Iris pigment epithelial cell (primary cell): ENCODE measurements around the gene LRIT2.
A peak's percentile ranks its signal among the peaks of the same experiment; 100 is the strongest.

Experiments
- DNase-seq: peaks from one replicate; pipeline ENCODE4 v3.0.0-alpha.2; 2011; ENCODE audit warnings: low read depth

Gene LRIT2, protein sequence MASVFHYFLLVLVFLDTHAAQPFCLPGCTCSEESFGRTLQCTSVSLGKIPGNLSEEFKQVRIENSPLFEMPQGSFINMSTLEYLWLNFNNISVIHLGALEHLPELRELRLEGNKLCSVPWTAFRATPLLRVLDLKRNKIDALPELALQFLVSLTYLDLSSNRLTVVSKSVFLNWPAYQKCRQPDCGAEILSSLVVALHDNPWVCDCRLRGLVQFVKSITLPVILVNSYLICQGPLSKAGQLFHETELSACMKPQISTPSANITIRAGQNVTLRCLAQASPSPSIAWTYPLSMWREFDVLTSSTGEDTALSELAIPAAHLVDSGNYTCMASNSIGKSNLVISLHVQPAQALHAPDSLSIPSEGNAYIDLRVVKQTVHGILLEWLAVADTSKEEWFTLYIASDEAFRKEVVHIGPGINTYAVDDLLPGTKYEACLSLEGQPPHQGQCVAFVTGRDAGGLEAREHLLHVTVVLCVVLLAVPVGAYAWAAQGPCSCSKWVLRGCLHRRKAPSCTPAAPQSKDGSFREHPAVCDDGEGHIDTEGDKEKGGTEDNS

GRCh38 chr10:84225427-84226173 lies at the start of gene LRIT2:
LRIT2 (minus strand) TSS chr10:84225544; CDS start chr10:84225520, 24 bp downstream.
- DNase-seq, result no peak

GRCh38 chr10:84270708-84271107 lies 45.4 kb upstream of the LRIT2 start:
- no peak for DNase-seq

- peak; percentile 78 for DNase-seq
Observed at GRCh38 chr10:84269773-84270172, 44.4 kb upstream of the LRIT2 start.

DNA sequence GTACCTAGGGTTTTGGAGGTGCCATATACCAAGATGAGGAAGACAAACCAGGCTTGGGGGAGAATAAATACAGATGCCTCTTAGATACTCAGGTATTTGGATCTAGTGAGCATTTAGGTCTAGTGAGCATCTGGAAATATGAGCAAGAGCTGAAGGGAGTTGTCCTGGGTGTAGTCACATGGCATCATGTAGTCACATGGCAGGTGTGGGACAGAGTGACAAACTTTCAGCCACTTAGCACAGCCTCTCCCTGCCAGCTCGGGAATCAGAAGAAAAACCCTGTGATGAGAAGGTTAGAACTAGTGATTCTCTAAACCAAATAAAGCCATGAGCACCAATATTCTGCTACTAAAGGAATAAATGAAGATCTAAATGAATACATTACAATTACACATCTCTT lies 43.8 kb upstream of the LRIT2 start:
- no peak for DNase-seq

DNA sequence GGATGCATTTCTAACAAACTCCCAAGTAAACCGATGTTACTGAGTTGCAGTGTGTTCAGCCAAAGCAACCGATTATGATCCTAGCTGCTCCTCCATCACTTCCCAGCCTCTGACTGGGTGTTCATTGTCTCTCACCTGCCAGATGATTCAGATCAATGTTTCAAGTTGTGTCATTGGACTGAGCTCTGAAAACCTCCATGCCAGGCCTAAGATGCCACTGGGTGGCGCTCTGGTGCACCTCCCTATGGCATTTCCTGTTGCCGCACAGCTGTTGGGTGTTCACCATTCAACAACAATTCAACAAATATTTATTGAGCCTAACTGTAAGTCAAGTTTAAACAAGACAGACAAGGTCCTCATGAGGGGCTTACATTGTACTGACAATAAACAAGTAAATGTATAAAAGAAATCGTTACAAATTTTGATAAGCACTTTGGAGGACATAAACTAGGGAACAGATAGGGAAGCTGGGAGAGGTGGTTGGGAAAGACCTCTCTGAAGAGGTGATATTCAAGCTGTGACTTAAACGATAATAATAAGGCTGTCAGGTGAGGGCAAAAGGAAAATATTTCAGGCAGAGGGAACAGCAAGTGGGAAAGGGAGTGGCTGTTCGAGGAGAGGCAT lies 42.3 kb upstream of the LRIT2 start:
- DNase-seq, result peak; percentile 70

DNA sequence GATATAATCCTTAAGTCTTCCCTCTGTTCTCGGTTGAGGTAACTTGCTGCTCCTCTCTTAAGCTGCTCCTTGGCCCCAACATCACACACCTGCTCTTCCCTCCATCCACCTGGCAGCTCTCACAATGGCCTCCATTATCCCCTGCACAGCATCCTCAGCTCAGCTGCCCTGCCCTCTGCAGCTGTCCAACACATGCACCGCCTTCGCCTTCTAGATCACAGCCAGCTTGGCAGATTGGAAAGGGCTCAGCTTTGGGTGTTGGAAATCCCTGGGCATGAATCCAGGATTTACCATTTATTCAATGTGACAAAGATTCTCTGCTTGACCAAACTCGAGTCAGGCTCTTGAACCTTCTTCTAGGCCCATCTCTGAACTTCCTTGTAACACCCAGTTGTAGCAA lies 40.1 kb upstream of the LRIT2 start:
- no peak for DNase-seq

DNA sequence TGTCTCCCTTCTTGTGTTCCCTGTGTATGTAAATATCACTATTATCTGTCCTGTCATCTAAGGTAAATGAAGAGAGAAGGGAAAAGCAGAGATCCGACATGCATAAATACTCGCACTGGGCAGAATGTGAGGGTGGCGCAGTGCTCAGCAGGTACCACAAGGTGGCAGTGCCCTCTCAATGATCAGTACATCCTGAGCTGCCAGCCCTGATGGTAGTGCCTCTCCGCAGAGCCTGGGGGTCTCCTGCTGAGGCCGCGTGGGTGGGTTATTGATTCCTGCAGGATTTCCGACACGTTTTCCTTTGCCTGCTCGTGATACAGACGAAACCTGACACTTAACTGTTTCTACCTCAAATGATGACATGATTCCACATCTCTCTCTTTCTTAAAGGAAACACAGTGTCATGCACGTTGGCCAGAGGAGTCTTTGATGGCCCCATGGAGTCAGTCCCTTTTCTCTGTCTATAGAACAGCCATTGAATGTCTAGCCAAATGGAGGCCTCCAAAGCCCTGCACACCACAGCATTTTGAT lies 39.3 kb upstream of the LRIT2 start:
- peak; percentile 53 for DNase-seq

DNA sequence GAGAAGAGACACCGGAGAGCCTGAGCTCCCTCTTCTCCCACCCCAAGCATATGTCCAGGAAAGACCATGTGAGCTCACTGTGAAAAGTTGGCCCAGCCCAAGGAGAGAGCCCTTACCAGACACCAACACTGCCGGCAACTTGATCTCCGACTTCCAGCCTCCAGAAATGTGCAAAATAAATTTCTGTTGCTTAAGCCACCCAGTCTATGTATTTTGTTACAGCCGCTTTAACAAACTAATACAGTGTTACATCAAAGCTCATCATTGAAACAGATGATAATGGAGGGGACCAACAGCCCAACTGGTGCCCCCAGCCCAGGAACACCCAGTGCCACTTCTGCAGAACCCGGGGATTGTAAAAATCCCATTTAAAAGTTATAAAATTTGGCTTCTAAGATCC lies 38.4 kb upstream of the LRIT2 start:
- no peak for DNase-seq

DNA sequence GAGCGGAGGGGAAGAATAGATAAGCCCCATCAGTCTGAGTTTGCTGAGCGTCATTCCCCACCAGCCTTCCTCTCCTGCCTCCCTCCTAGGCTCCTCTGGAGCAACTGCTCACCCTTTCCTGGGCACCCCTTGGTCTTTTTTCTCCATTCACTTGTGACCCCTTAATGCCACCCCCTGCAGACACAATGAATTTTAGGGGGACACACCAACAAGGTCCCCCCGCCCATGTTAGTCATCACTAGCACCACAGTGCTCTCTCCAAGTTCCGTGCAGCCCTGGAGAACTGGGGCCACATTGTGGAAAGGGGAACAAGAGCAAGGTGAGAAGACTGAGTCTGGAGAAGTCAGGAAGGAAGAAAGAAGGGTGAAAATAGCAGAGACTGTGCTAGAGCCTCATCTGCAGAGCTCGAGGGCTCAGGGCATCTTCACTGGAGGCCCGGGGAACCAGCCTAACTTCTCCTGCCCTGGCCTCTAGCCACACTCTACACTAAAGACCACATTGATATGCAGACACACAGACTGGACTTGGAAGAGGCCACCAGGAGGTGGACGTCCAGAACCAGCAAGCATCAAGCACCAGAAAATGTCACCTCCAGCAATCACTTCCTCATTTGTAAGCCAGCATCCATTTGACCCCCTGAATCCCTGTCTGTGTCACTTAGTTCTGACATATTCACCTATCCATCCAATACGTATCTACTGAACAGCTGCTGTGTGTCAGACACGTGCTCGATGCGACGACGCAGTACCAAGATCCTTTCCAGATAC lies 37.0 kb upstream of the LRIT2 start:
- DNase-seq, result no peak

DNA sequence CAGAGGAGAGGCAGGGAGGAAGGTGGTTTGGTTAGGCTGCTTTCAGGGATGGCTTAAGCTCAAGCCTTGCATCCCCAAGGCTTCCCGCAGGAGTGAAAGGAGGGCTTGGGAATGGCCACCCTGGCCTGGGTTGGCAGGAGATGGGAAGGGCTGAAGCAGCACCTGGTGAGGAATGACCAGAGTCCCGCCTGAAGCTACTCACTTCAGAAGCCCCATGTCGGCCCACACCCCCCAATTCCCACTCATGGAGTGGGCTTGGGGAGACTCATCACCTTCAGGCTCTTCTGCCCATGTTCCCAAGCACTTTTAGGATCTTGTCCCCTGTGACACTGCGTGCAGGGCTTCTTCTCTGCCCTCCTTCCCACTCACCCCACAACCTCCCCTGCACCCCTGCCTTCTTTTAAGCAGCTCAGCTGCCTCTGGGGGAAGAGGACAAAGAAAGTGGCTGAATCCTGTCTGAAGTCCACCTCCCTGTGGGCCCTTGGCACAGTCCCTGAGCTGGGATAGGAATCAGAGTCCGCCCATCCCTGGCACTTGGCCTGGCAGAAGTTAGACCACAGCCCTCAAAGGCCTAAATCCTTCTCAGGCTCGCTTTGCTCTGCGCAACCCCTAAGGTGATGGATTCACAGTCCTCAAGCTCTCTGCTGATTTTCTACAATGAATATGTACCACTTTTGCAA lies 36.0 kb upstream of the LRIT2 start:
- DNase-seq, result no peak

- no peak for DNase-seq
Observed at GRCh38 chr10:84258034-84258695, 32.8 kb upstream of the LRIT2 start.

- no peak for DNase-seq
Observed at GRCh38 chr10:84257343-84258020, 32.1 kb upstream of the LRIT2 start.

DNA sequence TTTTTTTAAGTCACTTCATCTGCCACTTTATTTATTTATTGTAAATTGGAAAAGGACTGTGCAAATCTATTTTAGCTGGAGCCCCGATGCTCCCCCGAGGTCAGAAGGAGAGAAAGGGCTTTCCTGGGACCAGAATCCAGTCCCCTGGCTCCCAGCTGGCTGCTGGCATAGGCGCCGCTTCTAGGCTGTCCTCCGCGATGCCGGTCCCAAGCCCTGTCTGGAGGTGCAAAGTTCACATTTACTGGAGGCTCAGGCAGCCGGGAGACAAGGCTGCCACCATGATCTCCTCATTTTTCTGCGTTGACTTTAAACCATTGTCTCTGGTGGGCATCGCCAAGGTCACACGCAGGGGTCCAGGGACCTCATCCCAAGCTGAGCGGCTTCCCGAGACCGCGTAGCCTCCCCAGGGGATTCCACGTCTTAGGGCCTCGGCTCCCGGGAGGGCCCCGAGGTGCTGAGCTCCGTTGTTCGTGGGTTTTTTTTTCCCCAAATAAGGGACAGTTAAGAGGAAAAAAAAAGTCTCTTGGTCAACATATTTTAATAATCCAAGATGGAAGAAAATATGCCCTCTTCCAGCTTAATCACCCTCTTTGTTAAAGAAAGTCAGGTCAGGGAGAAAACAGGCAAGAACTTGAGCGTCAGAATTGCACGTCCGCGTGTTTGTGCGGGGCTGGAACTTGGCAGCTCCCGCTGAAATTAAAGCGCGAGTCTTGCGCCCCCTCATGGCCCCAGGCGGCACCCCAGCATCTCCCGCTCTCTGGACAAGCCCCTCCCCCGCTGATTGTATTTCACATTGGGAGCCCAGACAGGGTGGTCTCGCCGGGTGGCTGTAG lies 31.4 kb upstream of the LRIT2 start:
- DNase-seq, result peak; percentile 70

- no peak for DNase-seq
Observed at GRCh38 chr10:84254552-84255478, 29.5 kb upstream of the LRIT2 start.

- DNase-seq, result no peak
Observed at GRCh38 chr10:84248794-84249193, 23.4 kb upstream of the LRIT2 start.

DNA sequence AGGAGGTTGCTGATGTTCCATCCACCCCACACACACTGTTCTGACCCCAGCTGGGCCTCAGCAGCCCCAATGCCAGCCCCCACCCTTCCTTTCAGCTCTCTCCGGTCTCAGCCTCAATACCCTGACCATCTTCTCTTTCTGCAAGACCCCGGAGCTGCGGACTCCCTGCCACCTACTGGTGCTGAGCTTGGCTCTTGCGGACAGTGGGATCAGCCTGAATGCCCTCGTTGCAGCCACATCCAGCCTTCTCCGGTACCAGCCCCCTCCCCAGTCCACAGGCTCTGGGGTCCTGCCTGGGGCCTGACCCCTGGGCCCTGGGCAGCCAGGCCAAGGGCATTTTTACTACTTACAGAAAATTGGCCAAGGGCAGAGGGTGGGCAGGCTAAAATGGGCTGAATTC lies 22.2 kb upstream of the LRIT2 start:
- no peak for DNase-seq

GRCh38 chr10:84244651-84245270 lies 19.4 kb upstream of the LRIT2 start, which contains the start of gene RGR:
RGR (plus strand) TSS chr10:84245053; CDS start chr10:84245091, 38 bp downstream.
- DNase-seq, result no peak
